Measurements from ENCODE around the gene WNT9A. TPM values are rescaled to one million over a fixed set of nuclear protein-coding genes. Genes with fewer than 3 reads are reported as not detected.

Gene WNT9A
- total and polyA plus RNA-seq, 9 of the 15 experiments (the other 6 are each of a cell fraction or from before 2014, with no cell fraction given): 0.04 to 0.17 (median 0.10) TPM; not detected in 4

- Histone ChIP-seq H3K4me3 (no peak overlapping the region), H3K9ac (ENCODE audit: insufficient read depth in 1 of 2, low read depth in 2 of 2, low read length in 2 of 2) (peak overlapping the region in 1 of 2 experiments; percentile 28; a peak in 1 of 4 replicates), H3K27me3 (ENCODE audit: control insufficient read depth in 2 of 2, insufficient read depth in 2 of 2, low read length in 2 of 2) (peaks cover 33 to 87% of the 10 kb centered on the region in 2 experiments), H2AFZ (ENCODE audit: low read depth, low read length) (no peak overlapping the region), H3K36me3 (ENCODE audit: control insufficient read depth, insufficient read depth, low read length) (no peaks in the 10 kb centered on the region), H3K27ac (ENCODE audit: extremely low read depth, low read depth, low read length) (no peak overlapping the region), H4K20me1 (replicated peaks; ENCODE audit: control insufficient read depth, insufficient read depth, low read length) (0 out of 2 replicates have a peak, but pooled peaks cover 4% of the 10 kb centered on the region), H3K9me1 (ENCODE audit: control insufficient read depth, insufficient read depth, low read length) (no peaks in the 10 kb centered on the region), H3K79me2 (ENCODE audit: control insufficient read depth, insufficient read depth, low read length) (no peaks in the 10 kb centered on the region), H3K4me1 (replicated peaks in 1 of 2; ENCODE audit: control insufficient read depth in 2 of 2, insufficient read depth in 2 of 2, low read length in 2 of 2) (peaks cover 0 to 53% of the 10 kb centered on the region in 2 experiments; a peak in 2 of 5 replicates), H3K4me2 (ENCODE audit: insufficient read depth, low read length) (no peak overlapping the region), H3K9me3 (replicated peaks; ENCODE audit: control insufficient read depth, insufficient read depth, low read depth, low read length) (no peaks in the 10 kb centered on the region)
- FAIRE-seq (no peak), ATAC-seq (no peak), DNase-seq (ENCODE audit: extremely low read depth in 1 of 4, low spot score in 3 of 4) (no peak)
- 4% methylated on average over 14 of the region's 14 CpGs for WGBS (ENCODE audit: insufficient coverage, low coverage, missing lambda C conversion rate)
- CTCF ChIA-PET (ENCODE audit: low intra/inter-chr PET ratio): no interaction called here
- no TSS peak for BruUV-seq (replicated peaks)
- in situ Hi-C loops (cut with MboI): no loop called here
- TF ChIP-seq CBX2 (IDR thresholded peaks at IDR 0.05; ENCODE audit: insufficient read depth, low read length, poor library complexity, severe bottlenecking) (no peak), GATAD2B (IDR thresholded peaks at IDR 0.05; ENCODE audit: borderline replicate concordance) (no peak), ZNF586 (CRISPR knock-in tag; conservative IDR thresholded peaks at IDR 0.05) (no peak), COPS2 (conservative IDR thresholded peaks at IDR 0.05) (no peak), NR2F6 (CRISPR knock-in tag; IDR thresholded peaks at IDR 0.05) (no peak), ARNT (IDR thresholded peaks at IDR 0.05) (no peak), NRF1 (conservative IDR thresholded peaks at IDR 0.05 in 1 of 2, IDR thresholded peaks at IDR 0.05 in 1 of 2) (peak; percentile 38 to 47; a peak in 3 of 4 replicates)
- TF ChIP-seq, protein P1, sequence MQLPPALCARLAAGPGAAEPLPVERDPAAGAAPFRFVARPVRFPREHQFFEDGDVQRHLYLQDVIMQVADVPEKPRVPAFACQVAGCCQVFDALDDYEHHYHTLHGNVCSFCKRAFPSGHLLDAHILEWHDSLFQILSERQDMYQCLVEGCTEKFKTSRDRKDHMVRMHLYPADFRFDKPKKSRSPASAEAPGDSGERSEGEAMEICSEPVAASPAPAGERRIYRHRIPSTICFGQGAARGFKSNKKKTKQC (CRISPR knock-in tag; IDR thresholded peaks at IDR 0.05): no peak
- POLR2A ChIA-PET: no interaction called here
- intact Hi-C loops (cut with micrococcal nuclease): no loop called here
Measured at GRCh38 chr1:227925582-227926198, 22.0 kb downstream of the WNT9A start.
